ENCODE measurements around the gene STK24. TPM values are rescaled to one million over a fixed set of nuclear protein-coding genes. Genes with fewer than 3 reads are reported as not detected.

Gene STK24
- total RNA-seq, 1 experiment from 2014 or later = 84.8 TPM

DNA sequence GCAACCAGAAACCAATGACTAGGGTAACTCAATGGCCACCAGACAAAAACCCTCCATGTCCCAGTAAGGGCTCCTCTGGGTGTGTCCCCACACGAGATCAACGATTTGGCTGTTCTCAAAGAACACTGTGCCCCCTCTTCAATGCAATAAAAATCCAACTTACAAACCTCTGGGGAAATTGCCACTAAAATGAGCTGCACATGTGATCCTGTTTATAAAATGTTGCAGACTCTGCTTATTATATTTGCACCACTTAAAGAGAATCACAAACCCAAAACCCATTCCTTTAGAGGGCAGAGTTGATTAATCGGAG, 80.5 kb downstream of the STK24 start:
- Histone ChIP-seq H3K27me3 (replicated peaks; ENCODE audit: insufficient read depth, low read depth, low read length, poor library complexity) (no peaks in the 10 kb centered on the region), H3K4me3 (ENCODE audit: low read depth, low read length, poor library complexity, severe bottlenecking) (no peak overlapping the region), H3K27ac (ENCODE audit: low read depth, low read length, poor library complexity, severe bottlenecking) (peak overlapping the region; percentile 58), H3K9me3 (ENCODE audit: low read depth, low read length, poor library complexity, severe bottlenecking) (no peaks in the 10 kb centered on the region), H3K4me1 (ENCODE audit: insufficient read depth, low read length, poor library complexity, severe bottlenecking) (peaks cover 34% of the 10 kb centered on the region), H3K36me3 (ENCODE audit: insufficient read depth, low read length, poor library complexity, severe bottlenecking) (no peaks in the 10 kb centered on the region)
- ChIA-PET CTCF (no interaction called here), POLR2A (ENCODE audit: low non-redundant PET) (no interaction called here)
- DNase-seq (ENCODE audit: low spot score) = no peak
- TF ChIP-seq EZH2 (IDR thresholded peaks at IDR 0.05; ENCODE audit: borderline replicate concordance, low read depth, low read length, poor library complexity, severe bottlenecking) (no peak), CTCF (conservative IDR thresholded peaks at IDR 0.05; ENCODE audit: low read depth, low read length) (no peak)
- intact Hi-C loops (cut with micrococcal nuclease; ENCODE audit: unreplicated experiment) = no loop called here
- BruUV-seq (replicated peaks) = no TSS peak

GRCh38 chr13:98495627-98496478, 81.1 kb downstream of the STK24 start:
- POLR2A ChIA-PET (ENCODE audit: low non-redundant PET) = no interaction called here
- H3K27me3 ChIP-seq (replicated peaks; ENCODE audit: insufficient read depth, low read depth, low read length, poor library complexity) = no peaks in the 10 kb centered on the region
- H3K36me3 ChIP-seq (ENCODE audit: insufficient read depth, low read length, poor library complexity, severe bottlenecking) = no peaks in the 10 kb centered on the region
- H3K4me1 ChIP-seq (ENCODE audit: insufficient read depth, low read length, poor library complexity, severe bottlenecking) = peaks cover 34% of the 10 kb centered on the region
- peak overlapping the region; percentile 58 for H3K27ac ChIP-seq (ENCODE audit: low read depth, low read length, poor library complexity, severe bottlenecking)
- H3K4me3 ChIP-seq (ENCODE audit: low read depth, low read length, poor library complexity, severe bottlenecking) = no peak overlapping the region
- intact Hi-C loops (cut with micrococcal nuclease; ENCODE audit: unreplicated experiment) = no loop called here
- H3K9me3 ChIP-seq (ENCODE audit: low read depth, low read length, poor library complexity, severe bottlenecking) = no peaks in the 10 kb centered on the region
- DNase-seq (ENCODE audit: low spot score) = no peak
- no TSS peak for BruUV-seq (replicated peaks)
- no peak for TF ChIP-seq EZH2 (IDR thresholded peaks at IDR 0.05; ENCODE audit: borderline replicate concordance, low read depth, low read length, poor library complexity, severe bottlenecking)
- no peak for TF ChIP-seq CTCF (conservative IDR thresholded peaks at IDR 0.05; ENCODE audit: low read depth, low read length)
- CTCF ChIA-PET = no interaction called here

- H3K27ac ChIP-seq (ENCODE audit: low read depth, low read length, poor library complexity, severe bottlenecking) = no peak overlapping the region
- no peak overlapping the region for H3K4me3 ChIP-seq (ENCODE audit: low read depth, low read length, poor library complexity, severe bottlenecking)
- ChIA-PET POLR2A (ENCODE audit: low non-redundant PET) (no interaction called here), CTCF (interaction anchor here (0.6 kb wide), 1 partner anchor 50 kb away, joined by 4 read pairs; no protein-coding TSS in a partner anchor)
- H3K9me3 ChIP-seq (ENCODE audit: low read depth, low read length, poor library complexity, severe bottlenecking) = no peaks in the 10 kb centered on the region
- DNase-seq (ENCODE audit: low spot score) = no peak
- intact Hi-C loops (cut with micrococcal nuclease; ENCODE audit: unreplicated experiment) = no loop called here
- H3K36me3 ChIP-seq (ENCODE audit: insufficient read depth, low read length, poor library complexity, severe bottlenecking) = no peaks in the 10 kb centered on the region
- peaks cover 34% of the 10 kb centered on the region for H3K4me1 ChIP-seq (ENCODE audit: insufficient read depth, low read length, poor library complexity, severe bottlenecking)
- no peaks in the 10 kb centered on the region for H3K27me3 ChIP-seq (replicated peaks; ENCODE audit: insufficient read depth, low read depth, low read length, poor library complexity)
- no TSS peak for BruUV-seq (replicated peaks)
- TF ChIP-seq CTCF (conservative IDR thresholded peaks at IDR 0.05; ENCODE audit: low read depth, low read length) (no peak), EZH2 (IDR thresholded peaks at IDR 0.05; ENCODE audit: borderline replicate concordance, low read depth, low read length, poor library complexity, severe bottlenecking) (no peak)
Measured at GRCh38 chr13:98494769-98495168, 82.1 kb downstream of the STK24 start.

All from A673 (cell line).